ENCODE results near the gene UPP2. TPM values are rescaled to one million over a fixed set of nuclear protein-coding genes. Genes with fewer than 3 reads are reported as not detected.

Gene UPP2
- total and polyA plus RNA-seq, 2 of the 13 experiments (the other 11 are each of a cell fraction or from before 2014, with no cell fraction given), result 0.07 to 0.28 TPM

DNA sequence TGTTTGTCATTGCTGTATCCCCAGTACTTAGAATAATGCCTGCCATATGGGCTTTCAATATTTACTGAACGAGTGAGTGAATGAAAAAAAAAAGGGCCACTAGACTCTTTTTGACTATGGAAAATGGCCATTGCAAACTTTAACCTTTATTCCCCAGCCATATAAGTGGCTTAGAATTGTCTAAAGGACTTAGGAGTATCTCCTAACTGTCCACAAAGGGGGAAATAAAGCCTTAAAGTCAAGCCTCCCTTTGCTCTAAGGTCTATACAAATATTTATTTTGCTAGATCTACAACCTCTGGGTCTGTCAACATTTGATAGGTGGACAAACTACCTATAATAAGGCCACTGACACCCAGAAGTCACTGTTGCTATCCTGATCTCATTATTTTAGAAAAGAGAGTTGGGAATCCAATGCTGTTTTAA, 25.7 kb downstream of the UPP2 start (continued):
- TF ChIP-seq, protein P1, sequence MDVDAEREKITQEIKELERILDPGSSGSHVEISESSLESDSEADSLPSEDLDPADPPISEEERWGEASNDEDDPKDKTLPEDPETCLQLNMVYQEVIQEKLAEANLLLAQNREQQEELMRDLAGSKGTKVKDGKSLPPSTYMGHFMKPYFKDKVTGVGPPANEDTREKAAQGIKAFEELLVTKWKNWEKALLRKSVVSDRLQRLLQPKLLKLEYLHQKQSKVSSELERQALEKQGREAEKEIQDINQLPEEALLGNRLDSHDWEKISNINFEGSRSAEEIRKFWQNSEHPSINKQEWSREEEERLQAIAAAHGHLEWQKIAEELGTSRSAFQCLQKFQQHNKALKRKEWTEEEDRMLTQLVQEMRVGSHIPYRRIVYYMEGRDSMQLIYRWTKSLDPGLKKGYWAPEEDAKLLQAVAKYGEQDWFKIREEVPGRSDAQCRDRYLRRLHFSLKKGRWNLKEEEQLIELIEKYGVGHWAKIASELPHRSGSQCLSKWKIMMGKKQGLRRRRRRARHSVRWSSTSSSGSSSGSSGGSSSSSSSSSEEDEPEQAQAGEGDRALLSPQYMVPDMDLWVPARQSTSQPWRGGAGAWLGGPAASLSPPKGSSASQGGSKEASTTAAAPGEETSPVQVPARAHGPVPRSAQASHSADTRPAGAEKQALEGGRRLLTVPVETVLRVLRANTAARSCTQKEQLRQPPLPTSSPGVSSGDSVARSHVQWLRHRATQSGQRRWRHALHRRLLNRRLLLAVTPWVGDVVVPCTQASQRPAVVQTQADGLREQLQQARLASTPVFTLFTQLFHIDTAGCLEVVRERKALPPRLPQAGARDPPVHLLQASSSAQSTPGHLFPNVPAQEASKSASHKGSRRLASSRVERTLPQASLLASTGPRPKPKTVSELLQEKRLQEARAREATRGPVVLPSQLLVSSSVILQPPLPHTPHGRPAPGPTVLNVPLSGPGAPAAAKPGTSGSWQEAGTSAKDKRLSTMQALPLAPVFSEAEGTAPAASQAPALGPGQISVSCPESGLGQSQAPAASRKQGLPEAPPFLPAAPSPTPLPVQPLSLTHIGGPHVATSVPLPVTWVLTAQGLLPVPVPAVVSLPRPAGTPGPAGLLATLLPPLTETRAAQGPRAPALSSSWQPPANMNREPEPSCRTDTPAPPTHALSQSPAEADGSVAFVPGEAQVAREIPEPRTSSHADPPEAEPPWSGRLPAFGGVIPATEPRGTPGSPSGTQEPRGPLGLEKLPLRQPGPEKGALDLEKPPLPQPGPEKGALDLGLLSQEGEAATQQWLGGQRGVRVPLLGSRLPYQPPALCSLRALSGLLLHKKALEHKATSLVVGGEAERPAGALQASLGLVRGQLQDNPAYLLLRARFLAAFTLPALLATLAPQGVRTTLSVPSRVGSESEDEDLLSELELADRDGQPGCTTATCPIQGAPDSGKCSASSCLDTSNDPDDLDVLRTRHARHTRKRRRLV (CRISPR knock-in tag; IDR thresholded peaks at IDR 0.05), result no peak
- TF ChIP-seq SOX6 (IDR thresholded peaks at IDR 0.05) (no peak), SOX6 (CRISPR knock-in tag; IDR thresholded peaks at IDR 0.05) (peak; percentile 84), HDAC6 (IDR thresholded peaks at IDR 0.05; ENCODE audit: low read depth, low read length) (no peak), ZBTB20 (CRISPR knock-in tag; IDR thresholded peaks at IDR 0.05; ENCODE audit: borderline replicate concordance, low read depth) (peak; percentile 83; the same call in 1 of the 2 replicates), ZFP90 (CRISPR knock-in tag; IDR thresholded peaks at IDR 0.05; ENCODE audit: borderline replicate concordance) (no peak), BRCA1 (CRISPR knock-in tag; IDR thresholded peaks at IDR 0.05) (no peak), SNAPC2 (CRISPR knock-in tag; IDR thresholded peaks at IDR 0.05) (no peak), ZNF552 (CRISPR knock-in tag; IDR thresholded peaks at IDR 0.05; ENCODE audit: borderline replicate concordance) (no peak), ETV5 (CRISPR knock-in tag; IDR thresholded peaks at IDR 0.05; ENCODE audit: borderline replicate concordance) (no peak), HNF4G (IDR thresholded peaks at IDR 0.05; ENCODE audit: borderline replicate concordance, low read depth, low read length) (peak; percentile 50), HNF4G (CRISPR knock-in tag; IDR thresholded peaks at IDR 0.05; ENCODE audit: borderline replicate concordance, low read depth) (no peak), ZNF550 (CRISPR knock-in tag; IDR thresholded peaks at IDR 0.05; ENCODE audit: borderline replicate concordance) (no peak), ATF1 (CRISPR knock-in tag; IDR thresholded peaks at IDR 0.05) (0 out of 2 replicates have a peak, but pooled peaks have one; percentile 50), ZNF264 (CRISPR knock-in tag; IDR thresholded peaks at IDR 0.05) (0 out of 2 replicates have a peak, but pooled peaks have one; percentile 54), SP4 (CRISPR knock-in tag; IDR thresholded peaks at IDR 0.05) (no peak), NFYC (CRISPR knock-in tag; IDR thresholded peaks at IDR 0.05) (no peak)
- TF ChIP-seq, protein P2, sequence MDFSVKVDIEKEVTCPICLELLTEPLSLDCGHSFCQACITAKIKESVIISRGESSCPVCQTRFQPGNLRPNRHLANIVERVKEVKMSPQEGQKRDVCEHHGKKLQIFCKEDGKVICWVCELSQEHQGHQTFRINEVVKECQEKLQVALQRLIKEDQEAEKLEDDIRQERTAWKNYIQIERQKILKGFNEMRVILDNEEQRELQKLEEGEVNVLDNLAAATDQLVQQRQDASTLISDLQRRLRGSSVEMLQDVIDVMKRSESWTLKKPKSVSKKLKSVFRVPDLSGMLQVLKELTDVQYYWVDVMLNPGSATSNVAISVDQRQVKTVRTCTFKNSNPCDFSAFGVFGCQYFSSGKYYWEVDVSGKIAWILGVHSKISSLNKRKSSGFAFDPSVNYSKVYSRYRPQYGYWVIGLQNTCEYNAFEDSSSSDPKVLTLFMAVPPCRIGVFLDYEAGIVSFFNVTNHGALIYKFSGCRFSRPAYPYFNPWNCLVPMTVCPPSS (IDR thresholded peaks at IDR 0.05), result no peak
- TF ChIP-seq, protein P3, sequence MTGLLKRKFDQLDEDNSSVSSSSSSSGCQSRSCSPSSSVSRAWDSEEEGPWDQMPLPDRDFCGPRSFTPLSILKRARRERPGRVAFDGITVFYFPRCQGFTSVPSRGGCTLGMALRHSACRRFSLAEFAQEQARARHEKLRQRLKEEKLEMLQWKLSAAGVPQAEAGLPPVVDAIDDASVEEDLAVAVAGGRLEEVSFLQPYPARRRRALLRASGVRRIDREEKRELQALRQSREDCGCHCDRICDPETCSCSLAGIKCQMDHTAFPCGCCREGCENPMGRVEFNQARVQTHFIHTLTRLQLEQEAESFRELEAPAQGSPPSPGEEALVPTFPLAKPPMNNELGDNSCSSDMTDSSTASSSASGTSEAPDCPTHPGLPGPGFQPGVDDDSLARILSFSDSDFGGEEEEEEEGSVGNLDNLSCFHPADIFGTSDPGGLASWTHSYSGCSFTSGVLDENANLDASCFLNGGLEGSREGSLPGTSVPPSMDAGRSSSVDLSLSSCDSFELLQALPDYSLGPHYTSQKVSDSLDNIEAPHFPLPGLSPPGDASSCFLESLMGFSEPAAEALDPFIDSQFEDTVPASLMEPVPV (CRISPR knock-in tag; IDR thresholded peaks at IDR 0.05), result no peak
- TF ChIP-seq, protein P4, sequence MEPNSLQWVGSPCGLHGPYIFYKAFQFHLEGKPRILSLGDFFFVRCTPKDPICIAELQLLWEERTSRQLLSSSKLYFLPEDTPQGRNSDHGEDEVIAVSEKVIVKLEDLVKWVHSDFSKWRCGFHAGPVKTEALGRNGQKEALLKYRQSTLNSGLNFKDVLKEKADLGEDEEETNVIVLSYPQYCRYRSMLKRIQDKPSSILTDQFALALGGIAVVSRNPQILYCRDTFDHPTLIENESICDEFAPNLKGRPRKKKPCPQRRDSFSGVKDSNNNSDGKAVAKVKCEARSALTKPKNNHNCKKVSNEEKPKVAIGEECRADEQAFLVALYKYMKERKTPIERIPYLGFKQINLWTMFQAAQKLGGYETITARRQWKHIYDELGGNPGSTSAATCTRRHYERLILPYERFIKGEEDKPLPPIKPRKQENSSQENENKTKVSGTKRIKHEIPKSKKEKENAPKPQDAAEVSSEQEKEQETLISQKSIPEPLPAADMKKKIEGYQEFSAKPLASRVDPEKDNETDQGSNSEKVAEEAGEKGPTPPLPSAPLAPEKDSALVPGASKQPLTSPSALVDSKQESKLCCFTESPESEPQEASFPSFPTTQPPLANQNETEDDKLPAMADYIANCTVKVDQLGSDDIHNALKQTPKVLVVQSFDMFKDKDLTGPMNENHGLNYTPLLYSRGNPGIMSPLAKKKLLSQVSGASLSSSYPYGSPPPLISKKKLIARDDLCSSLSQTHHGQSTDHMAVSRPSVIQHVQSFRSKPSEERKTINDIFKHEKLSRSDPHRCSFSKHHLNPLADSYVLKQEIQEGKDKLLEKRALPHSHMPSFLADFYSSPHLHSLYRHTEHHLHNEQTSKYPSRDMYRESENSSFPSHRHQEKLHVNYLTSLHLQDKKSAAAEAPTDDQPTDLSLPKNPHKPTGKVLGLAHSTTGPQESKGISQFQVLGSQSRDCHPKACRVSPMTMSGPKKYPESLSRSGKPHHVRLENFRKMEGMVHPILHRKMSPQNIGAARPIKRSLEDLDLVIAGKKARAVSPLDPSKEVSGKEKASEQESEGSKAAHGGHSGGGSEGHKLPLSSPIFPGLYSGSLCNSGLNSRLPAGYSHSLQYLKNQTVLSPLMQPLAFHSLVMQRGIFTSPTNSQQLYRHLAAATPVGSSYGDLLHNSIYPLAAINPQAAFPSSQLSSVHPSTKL (CRISPR knock-in tag; IDR thresholded peaks at IDR 0.05), result peak; percentile 89
